Mammary epithelial cell (primary cell): Measurements from ENCODE around the gene NUDT21.

Experiments used
- EZH2 ChIP-seq: IDR thresholded peaks from 2 replicates; pipeline ENCODE4 v1.6.1; 2012; ENCODE audit warnings: low read length, inconsistent platforms, borderline replicate concordance
- TF ChIP-seq, protein P1 (sequence below), 2 donors: IDR thresholded peaks in 1 of 2; conservative IDR thresholded peaks in 1 of 2; 2 replicates each; pipeline ENCODE4 v1.5.1; 2011 to 2012; ENCODE audit warnings: inconsistent platforms in 2 of 2, low read length in 2 of 2, mild to moderate bottlenecking in 2 of 2, control low read depth in 1 of 2, low read depth in 1 of 2; ENCODE audit not compliant: insufficient read depth in 1 of 2; ENCODE audit errors: extremely low read depth in 1 of 2

DNA sequence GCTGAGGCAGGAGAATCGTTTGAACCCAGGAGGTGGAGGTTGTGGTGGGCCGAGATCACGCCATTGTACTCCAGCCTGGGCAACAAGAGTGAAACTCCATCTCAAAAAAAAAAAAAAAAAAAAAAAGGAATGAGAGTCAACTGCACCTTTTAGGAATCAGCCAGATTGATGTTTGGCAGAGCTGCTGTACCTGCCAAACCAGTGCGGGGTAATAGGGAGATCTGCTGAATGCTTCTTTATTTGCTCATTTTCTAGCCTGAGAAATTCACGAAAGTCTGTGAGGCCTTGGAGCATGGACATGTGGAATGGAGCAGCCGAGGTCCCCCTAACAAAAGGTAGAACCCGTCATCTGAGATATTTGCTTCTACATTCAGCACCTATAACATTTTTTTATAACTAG, 18.6 kb upstream of the NUDT21 start:
- TF ChIP-seq, protein P1, sequence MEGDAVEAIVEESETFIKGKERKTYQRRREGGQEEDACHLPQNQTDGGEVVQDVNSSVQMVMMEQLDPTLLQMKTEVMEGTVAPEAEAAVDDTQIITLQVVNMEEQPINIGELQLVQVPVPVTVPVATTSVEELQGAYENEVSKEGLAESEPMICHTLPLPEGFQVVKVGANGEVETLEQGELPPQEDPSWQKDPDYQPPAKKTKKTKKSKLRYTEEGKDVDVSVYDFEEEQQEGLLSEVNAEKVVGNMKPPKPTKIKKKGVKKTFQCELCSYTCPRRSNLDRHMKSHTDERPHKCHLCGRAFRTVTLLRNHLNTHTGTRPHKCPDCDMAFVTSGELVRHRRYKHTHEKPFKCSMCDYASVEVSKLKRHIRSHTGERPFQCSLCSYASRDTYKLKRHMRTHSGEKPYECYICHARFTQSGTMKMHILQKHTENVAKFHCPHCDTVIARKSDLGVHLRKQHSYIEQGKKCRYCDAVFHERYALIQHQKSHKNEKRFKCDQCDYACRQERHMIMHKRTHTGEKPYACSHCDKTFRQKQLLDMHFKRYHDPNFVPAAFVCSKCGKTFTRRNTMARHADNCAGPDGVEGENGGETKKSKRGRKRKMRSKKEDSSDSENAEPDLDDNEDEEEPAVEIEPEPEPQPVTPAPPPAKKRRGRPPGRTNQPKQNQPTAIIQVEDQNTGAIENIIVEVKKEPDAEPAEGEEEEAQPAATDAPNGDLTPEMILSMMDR (conservative IDR thresholded peaks at IDR 0.05 in 1 of 2, IDR thresholded peaks at IDR 0.05 in 1 of 2; ENCODE audit: extremely low read depth in 1 of 2, insufficient read depth in 1 of 2, low read depth in 1 of 2, low read length in 2 of 2), result no peak
- TF ChIP-seq EZH2, result no peak
